ENCODE results near the gene ZNF689. TPM values are rescaled to one million over a fixed set of nuclear protein-coding genes. Genes with fewer than 3 reads are reported as not detected.
A peak's percentile ranks its signal among the peaks of the same experiment; 100 is the strongest.

The ZNF689 gene
- total and polyA plus RNA-seq, 2 of the 13 experiments (the other 11 are each of a cell fraction or from before 2014, with no cell fraction given): 9.7 to 19.5 TPM

DNA sequence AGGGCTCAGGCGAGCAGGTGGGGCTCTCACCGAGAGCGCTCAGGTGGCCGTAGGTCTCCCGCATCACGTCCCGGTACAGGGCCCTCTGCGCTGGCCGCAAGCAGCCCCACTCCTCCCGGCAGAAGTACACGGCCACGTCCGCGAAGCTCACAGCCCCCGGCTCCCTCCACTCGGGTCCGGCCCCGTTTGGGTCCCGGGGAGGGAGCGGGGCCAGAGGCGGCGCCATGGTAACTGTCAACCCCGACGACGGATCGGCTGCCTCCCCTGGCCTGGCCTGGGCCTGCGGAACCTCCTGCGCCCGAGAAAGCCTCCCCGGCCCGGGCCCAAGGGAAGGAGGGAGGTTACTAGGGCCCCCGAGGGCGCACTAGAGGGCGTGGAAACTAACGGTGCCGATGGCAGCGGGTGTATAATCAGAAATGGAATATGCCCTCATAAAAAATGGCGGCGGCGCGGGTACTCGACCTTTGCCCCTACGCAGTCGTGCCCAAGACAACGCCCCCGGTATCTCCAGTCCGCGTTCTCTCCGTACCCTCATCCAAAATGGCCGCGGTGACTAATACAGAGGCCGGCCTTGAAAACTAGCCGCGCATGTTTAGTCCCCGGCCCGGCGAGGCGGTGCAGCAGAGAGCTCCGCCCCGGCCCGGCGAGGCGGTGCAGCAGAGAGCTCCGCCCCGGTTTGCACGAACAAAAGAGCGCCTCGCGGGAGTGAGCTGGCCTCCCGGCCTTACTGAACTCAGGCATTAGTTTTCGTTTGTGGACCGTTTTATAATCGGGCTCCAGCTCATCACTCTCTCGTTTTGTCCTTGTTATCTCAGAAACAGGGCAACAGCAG, 52.0 kb downstream of the ZNF689 start, which contains the start of gene ZNF764 (continued):
- TF ChIP-seq, protein P1, sequence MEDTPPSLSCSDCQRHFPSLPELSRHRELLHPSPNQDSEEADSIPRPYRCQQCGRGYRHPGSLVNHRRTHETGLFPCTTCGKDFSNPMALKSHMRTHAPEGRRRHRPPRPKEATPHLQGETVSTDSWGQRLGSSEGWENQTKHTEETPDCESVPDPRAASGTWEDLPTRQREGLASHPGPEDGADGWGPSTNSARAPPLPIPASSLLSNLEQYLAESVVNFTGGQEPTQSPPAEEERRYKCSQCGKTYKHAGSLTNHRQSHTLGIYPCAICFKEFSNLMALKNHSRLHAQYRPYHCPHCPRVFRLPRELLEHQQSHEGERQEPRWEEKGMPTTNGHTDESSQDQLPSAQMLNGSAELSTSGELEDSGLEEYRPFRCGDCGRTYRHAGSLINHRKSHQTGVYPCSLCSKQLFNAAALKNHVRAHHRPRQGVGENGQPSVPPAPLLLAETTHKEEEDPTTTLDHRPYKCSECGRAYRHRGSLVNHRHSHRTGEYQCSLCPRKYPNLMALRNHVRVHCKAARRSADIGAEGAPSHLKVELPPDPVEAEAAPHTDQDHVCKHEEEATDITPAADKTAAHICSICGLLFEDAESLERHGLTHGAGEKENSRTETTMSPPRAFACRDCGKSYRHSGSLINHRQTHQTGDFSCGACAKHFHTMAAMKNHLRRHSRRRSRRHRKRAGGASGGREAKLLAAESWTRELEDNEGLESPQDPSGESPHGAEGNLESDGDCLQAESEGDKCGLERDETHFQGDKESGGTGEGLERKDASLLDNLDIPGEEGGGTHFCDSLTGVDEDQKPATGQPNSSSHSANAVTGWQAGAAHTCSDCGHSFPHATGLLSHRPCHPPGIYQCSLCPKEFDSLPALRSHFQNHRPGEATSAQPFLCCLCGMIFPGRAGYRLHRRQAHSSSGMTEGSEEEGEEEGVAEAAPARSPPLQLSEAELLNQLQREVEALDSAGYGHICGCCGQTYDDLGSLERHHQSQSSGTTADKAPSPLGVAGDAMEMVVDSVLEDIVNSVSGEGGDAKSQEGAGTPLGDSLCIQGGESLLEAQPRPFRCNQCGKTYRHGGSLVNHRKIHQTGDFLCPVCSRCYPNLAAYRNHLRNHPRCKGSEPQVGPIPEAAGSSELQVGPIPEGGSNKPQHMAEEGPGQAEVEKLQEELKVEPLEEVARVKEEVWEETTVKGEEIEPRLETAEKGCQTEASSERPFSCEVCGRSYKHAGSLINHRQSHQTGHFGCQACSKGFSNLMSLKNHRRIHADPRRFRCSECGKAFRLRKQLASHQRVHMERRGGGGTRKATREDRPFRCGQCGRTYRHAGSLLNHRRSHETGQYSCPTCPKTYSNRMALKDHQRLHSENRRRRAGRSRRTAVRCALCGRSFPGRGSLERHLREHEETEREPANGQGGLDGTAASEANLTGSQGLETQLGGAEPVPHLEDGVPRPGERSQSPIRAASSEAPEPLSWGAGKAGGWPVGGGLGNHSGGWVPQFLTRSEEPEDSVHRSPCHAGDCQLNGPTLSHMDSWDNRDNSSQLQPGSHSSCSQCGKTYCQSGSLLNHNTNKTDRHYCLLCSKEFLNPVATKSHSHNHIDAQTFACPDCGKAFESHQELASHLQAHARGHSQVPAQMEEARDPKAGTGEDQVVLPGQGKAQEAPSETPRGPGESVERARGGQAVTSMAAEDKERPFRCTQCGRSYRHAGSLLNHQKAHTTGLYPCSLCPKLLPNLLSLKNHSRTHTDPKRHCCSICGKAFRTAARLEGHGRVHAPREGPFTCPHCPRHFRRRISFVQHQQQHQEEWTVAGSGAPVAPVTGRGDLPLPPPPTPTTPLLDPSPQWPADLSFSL (CRISPR knock-in tag; IDR thresholded peaks at IDR 0.05): no peak
- TF ChIP-seq HNRNPL (IDR thresholded peaks at IDR 0.05; ENCODE audit: low read depth, low read length) (peak; percentile 90; the same call in 1 of the 2 replicates), HNRNPUL1 (IDR thresholded peaks at IDR 0.05; ENCODE audit: low read depth, low read length) (no peak), SP4 (CRISPR knock-in tag; IDR thresholded peaks at IDR 0.05) (peak; percentile 95), CENPX (CRISPR knock-in tag; IDR thresholded peaks at IDR 0.05) (no peak), KDM4B (CRISPR knock-in tag; IDR thresholded peaks at IDR 0.05) (peak; percentile 49; the same call in 1 of the 2 replicates), ZNF431 (CRISPR knock-in tag; IDR thresholded peaks at IDR 0.05; ENCODE audit: borderline replicate concordance, low read depth) (peak; percentile 54; the same call in 1 of the 2 replicates), ZNF160 (CRISPR knock-in tag; IDR thresholded peaks at IDR 0.05) (no peak; the same call in 1 of the 2 replicates), RORA (CRISPR knock-in tag; IDR thresholded peaks at IDR 0.05) (no peak; the same call in 1 of the 2 replicates), TRIM24 (CRISPR knock-in tag; IDR thresholded peaks at IDR 0.05) (no peak), NCOA5 (CRISPR knock-in tag; IDR thresholded peaks at IDR 0.05) (no peak), SIX1 (CRISPR knock-in tag; IDR thresholded peaks at IDR 0.05; ENCODE audit: borderline replicate concordance) (peak; percentile 44; the same call in 1 of the 2 replicates), ZNF775 (CRISPR knock-in tag; IDR thresholded peaks at IDR 0.05; ENCODE audit: borderline replicate concordance) (peak; percentile 62; the same call in 1 of the 2 replicates), NR1H2 (CRISPR knock-in tag; IDR thresholded peaks at IDR 0.05; ENCODE audit: borderline replicate concordance, low read depth) (no peak; the same call in 1 of the 2 replicates), ZNF777 (CRISPR knock-in tag; IDR thresholded peaks at IDR 0.05) (peak; percentile 99), POGZ (CRISPR knock-in tag; IDR thresholded peaks at IDR 0.05) (peak; percentile 77; the same call in 1 of the 2 replicates), NKX3-1 (CRISPR knock-in tag; IDR thresholded peaks at IDR 0.05) (no peak), NFIC (IDR thresholded peaks at IDR 0.05; ENCODE audit: low read length) (no peak; the same call in 1 of the 2 replicates), HHEX (CRISPR knock-in tag; IDR thresholded peaks at IDR 0.05) (0 out of 2 replicates have a peak, but pooled peaks have one; percentile 14), ZNF569 (CRISPR knock-in tag; IDR thresholded peaks at IDR 0.05; ENCODE audit: borderline replicate concordance) (0 out of 2 replicates have a peak, but pooled peaks have one; percentile 38)
- TF ChIP-seq, protein P2, sequence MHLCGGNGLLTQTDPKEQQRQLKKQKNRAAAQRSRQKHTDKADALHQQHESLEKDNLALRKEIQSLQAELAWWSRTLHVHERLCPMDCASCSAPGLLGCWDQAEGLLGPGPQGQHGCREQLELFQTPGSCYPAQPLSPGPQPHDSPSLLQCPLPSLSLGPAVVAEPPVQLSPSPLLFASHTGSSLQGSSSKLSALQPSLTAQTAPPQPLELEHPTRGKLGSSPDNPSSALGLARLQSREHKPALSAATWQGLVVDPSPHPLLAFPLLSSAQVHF (CRISPR knock-in tag; IDR thresholded peaks at IDR 0.05): peak; percentile 65; the same call in 1 of the 2 replicates

All from HepG2 (cell line).